ENCODE data around the gene FAM163B.

The FAM163B gene

GRCh38 chr9:133643362-133643755 is 34.2 kb upstream of the FAM163B start:
- TF ChIP-seq CTCF (IDR thresholded peaks at IDR 0.05; ENCODE audit: control insufficient read depth, extremely low read depth, insufficient read depth) = no peak
- H3K4me3 ChIP-seq (ENCODE audit: low read depth, low read length) = no peak overlapping the region
- no peak for DNase-seq (ENCODE audit: low read depth)

- no peak for DNase-seq (ENCODE audit: low read depth)
- no peak overlapping the region for H3K4me3 ChIP-seq (ENCODE audit: low read depth, low read length)
- no peak for TF ChIP-seq CTCF (IDR thresholded peaks at IDR 0.05; ENCODE audit: control insufficient read depth, extremely low read depth, insufficient read depth)
Observed at GRCh38 chr9:133642708-133643361, 33.6 kb upstream of the FAM163B start.

- DNase-seq (ENCODE audit: low read depth) = no peak
- TF ChIP-seq CTCF (IDR thresholded peaks at IDR 0.05; ENCODE audit: control insufficient read depth, extremely low read depth, insufficient read depth) = no peak
- no peak overlapping the region for H3K4me3 ChIP-seq (ENCODE audit: low read depth, low read length)
Observed at GRCh38 chr9:133641861-133642595, 32.8 kb upstream of the FAM163B start.

- no peak for DNase-seq (ENCODE audit: low read depth)
- TF ChIP-seq CTCF (IDR thresholded peaks at IDR 0.05; ENCODE audit: control insufficient read depth, extremely low read depth, insufficient read depth) = no peak
- no peak overlapping the region for H3K4me3 ChIP-seq (ENCODE audit: low read depth, low read length)
Observed at GRCh38 chr9:133641396-133641655, 32.1 kb upstream of the FAM163B start.

GRCh38 chr9:133640580-133641395 is 31.6 kb upstream of the FAM163B start:
- DNase-seq (ENCODE audit: low read depth) = no peak
- H3K4me3 ChIP-seq (ENCODE audit: low read depth, low read length) = no peak overlapping the region
- no peak for TF ChIP-seq CTCF (IDR thresholded peaks at IDR 0.05; ENCODE audit: control insufficient read depth, extremely low read depth, insufficient read depth)

GRCh38 chr9:133640160-133640559 is 31.0 kb upstream of the FAM163B start:
- no peak for DNase-seq (ENCODE audit: low read depth)
- no peak for TF ChIP-seq CTCF (IDR thresholded peaks at IDR 0.05; ENCODE audit: control insufficient read depth, extremely low read depth, insufficient read depth)

More at GRCh38 chr9:133640160-133640559, 31.0 kb upstream of the FAM163B start:
- H3K4me3 ChIP-seq (ENCODE audit: low read depth, low read length) = no peak overlapping the region

All from LNCaP clone FGC (cell line).